ENCODE results near the gene TBC1D22A.

TBC1D22A gene

DNA sequence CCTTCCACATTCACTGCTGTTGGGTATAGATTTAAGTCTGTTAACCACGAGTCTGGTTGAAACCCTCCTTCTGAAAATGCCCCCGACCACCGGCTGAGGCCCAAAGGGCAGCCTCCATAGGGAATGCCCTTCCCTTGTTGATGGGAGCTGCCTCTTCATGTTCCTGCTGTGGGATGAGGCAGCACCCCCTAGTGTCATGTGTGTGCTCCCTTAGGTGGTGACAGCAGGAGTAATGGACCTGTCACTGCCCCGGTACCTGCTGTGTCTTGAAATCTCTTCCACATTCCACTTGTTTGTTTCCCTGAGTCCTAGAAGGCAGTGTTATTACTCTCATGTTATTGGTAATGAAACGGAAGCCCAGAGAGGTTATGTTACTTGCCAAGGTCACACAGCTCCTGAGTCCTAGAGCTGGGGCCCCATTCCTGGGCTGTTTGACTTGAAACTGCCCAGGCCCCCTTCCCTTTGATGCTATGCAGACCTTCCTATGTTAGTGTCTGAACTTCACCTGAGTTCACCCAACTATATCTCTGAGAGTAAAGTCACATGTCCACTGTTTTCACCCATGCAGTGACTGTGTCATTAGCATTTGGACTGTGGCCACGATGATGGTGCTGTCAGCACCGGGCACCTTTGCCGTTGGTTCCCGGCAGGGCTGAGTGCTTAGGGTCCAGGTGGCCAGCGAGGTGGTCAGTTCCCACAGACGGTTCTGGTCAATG is 234.3 kb downstream of the TBC1D22A start:
- Histone ChIP-seq H3K27ac (ENCODE audit: low read length) (no peak overlapping the region), H3K9me3 (ENCODE audit: insufficient read depth, low read length) (no peaks in the 10 kb centered on the region), H3K4me1 (ENCODE audit: low read length) (peaks cover 15% of the 10 kb centered on the region), H2AFZ (ENCODE audit: low read depth, low read length) (no peak overlapping the region), H4K20me1 (ENCODE audit: insufficient read depth, low read length) (peaks cover 93% of the 10 kb centered on the region), H3K27me3 (ENCODE audit: low read depth, low read length) (no peaks in the 10 kb centered on the region), H3K4me3 (ENCODE audit: low read length) (no peak overlapping the region), H3K4me2 (ENCODE audit: low read length) (no peak overlapping the region), H3K79me2 (ENCODE audit: low read length) (peaks cover 6% of the 10 kb centered on the region; the same call in 1 of the 2 replicates), H3K9ac (ENCODE audit: low read length) (no peak overlapping the region), H3K36me3 (replicated peaks; ENCODE audit: low read depth, low read length) (peaks cover 29% of the 10 kb centered on the region)
- TF ChIP-seq, protein P1, sequence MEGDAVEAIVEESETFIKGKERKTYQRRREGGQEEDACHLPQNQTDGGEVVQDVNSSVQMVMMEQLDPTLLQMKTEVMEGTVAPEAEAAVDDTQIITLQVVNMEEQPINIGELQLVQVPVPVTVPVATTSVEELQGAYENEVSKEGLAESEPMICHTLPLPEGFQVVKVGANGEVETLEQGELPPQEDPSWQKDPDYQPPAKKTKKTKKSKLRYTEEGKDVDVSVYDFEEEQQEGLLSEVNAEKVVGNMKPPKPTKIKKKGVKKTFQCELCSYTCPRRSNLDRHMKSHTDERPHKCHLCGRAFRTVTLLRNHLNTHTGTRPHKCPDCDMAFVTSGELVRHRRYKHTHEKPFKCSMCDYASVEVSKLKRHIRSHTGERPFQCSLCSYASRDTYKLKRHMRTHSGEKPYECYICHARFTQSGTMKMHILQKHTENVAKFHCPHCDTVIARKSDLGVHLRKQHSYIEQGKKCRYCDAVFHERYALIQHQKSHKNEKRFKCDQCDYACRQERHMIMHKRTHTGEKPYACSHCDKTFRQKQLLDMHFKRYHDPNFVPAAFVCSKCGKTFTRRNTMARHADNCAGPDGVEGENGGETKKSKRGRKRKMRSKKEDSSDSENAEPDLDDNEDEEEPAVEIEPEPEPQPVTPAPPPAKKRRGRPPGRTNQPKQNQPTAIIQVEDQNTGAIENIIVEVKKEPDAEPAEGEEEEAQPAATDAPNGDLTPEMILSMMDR (IDR thresholded peaks at IDR 0.05; ENCODE audit: low read depth, low read length) = peak; percentile 22
- no peak for TF ChIP-seq EZH2phosphoT487 (IDR thresholded peaks at IDR 0.05; ENCODE audit: low read depth)

DNA sequence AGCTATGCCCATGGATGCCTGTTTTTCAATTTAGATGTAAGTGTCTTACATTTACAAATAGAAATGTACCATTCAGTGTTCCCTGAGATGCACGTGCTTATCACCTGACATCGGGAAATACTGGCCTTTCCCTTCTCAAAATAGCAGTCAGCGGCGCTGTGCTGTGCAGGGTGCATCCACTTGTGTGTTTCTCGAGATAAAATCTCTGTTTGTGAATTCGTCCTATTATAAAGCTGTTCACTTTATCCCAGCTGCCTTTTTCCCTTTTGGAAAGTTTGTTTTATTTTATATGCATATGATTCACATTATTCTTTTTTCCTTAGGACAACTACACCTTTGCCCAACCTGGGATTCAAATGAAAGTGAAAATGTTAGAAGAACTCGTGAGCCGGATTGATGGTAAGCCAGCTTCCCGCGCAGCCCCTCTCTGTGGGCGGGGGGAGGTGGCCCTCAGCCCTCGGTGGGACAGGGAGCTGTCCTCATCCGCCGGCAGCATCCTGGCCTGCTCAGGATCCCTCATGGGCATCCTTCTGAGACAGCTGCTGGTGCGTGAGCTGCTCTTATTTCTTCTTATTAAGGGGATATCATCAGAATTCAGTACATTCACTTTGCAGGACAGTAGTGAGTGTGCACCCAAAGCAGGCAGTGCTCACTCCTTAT is 235.0 kb downstream of the TBC1D22A start:
- H3K9me3 ChIP-seq (ENCODE audit: insufficient read depth, low read length) = no peaks in the 10 kb centered on the region
- no peak overlapping the region for H2AFZ ChIP-seq (ENCODE audit: low read depth, low read length)
- H3K4me3 ChIP-seq (ENCODE audit: low read length) = no peak overlapping the region
- H3K79me2 ChIP-seq (ENCODE audit: low read length) = 0 out of 2 replicates have a peak, but pooled peaks cover 6% of the 10 kb centered on the region
- peaks cover 93% of the 10 kb centered on the region for H4K20me1 ChIP-seq (ENCODE audit: insufficient read depth, low read length)
- H3K4me2 ChIP-seq (ENCODE audit: low read length) = no peak overlapping the region
- no peak overlapping the region for H3K27ac ChIP-seq (ENCODE audit: low read length)
- TF ChIP-seq EZH2phosphoT487 (IDR thresholded peaks at IDR 0.05; ENCODE audit: low read depth) = no peak
- TF ChIP-seq, protein P1 (IDR thresholded peaks at IDR 0.05; ENCODE audit: low read depth, low read length) = no peak
- H3K27me3 ChIP-seq (ENCODE audit: low read depth, low read length) = no peaks in the 10 kb centered on the region
- H3K9ac ChIP-seq (ENCODE audit: low read length) = no peak overlapping the region
- peaks cover 26% of the 10 kb centered on the region for H3K36me3 ChIP-seq (replicated peaks; ENCODE audit: low read depth, low read length)
- H3K4me1 ChIP-seq (ENCODE audit: low read length) = peaks cover 15% of the 10 kb centered on the region

DNA sequence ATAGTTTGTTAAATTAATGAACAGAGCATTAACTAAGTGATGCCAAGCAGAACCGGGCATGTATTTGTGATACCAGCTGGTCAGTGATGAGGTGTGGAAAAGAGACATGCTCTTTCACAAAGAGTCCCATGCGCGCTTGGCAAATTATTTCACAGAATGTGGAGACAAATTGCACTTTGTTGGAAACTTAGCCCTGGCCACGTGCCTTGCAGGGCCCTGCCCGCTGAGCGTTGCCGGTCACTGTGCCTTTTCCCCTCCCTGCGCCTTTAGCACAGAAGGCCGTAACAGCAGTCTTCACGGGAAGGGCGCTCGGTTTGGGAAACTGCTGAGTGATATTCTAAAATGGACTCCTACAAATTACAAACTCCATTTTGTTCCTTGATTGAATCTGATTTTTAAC is 235.9 kb downstream of the TBC1D22A start:
- Histone ChIP-seq H3K36me3 (replicated peaks; ENCODE audit: low read depth, low read length) (peaks cover 26% of the 10 kb centered on the region), H4K20me1 (ENCODE audit: insufficient read depth, low read length) (peaks cover 87% of the 10 kb centered on the region), H2AFZ (ENCODE audit: low read depth, low read length) (no peak overlapping the region), H3K4me2 (ENCODE audit: low read length) (no peak overlapping the region), H3K27me3 (ENCODE audit: low read depth, low read length) (no peaks in the 10 kb centered on the region), H3K27ac (ENCODE audit: low read length) (no peak overlapping the region), H3K79me2 (ENCODE audit: low read length) (0 out of 2 replicates have a peak, but pooled peaks cover 6% of the 10 kb centered on the region), H3K4me1 (ENCODE audit: low read length) (peaks cover 15% of the 10 kb centered on the region), H3K9ac (ENCODE audit: low read length) (no peak overlapping the region), H3K9me3 (ENCODE audit: insufficient read depth, low read length) (no peaks in the 10 kb centered on the region), H3K4me3 (ENCODE audit: low read length) (no peak overlapping the region)
- no peak for TF ChIP-seq EZH2phosphoT487 (IDR thresholded peaks at IDR 0.05; ENCODE audit: low read depth)
- TF ChIP-seq, protein P1 (IDR thresholded peaks at IDR 0.05; ENCODE audit: low read depth, low read length) = no peak

DNA sequence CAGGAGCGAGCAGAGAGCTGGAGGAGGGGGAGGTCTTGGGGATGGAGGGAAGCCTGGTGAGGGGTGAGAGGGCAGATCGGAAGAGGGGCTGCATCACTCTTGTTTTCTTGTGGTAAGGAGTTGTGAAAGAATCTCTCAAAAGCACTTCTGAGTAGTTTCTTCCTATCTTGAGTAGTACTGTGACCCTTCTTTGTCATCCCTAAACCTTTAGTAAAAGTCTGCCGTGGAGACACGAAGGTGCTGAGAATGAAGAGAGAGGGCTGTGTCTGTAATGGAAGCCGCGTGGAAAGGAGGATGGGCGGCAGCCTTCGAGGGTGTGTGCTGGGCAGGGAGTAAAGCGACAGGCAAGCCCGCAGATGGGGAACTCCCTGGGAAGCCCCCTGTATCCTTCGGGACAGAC is 237.8 kb downstream of the TBC1D22A start:
- Histone ChIP-seq H3K27ac (ENCODE audit: low read length) (no peak overlapping the region), H2AFZ (ENCODE audit: low read depth, low read length) (no peak overlapping the region), H3K27me3 (ENCODE audit: low read depth, low read length) (no peaks in the 10 kb centered on the region), H3K4me1 (ENCODE audit: low read length) (peaks cover 15% of the 10 kb centered on the region), H3K36me3 (replicated peaks; ENCODE audit: low read depth, low read length) (peaks cover 44% of the 10 kb centered on the region), H3K4me3 (ENCODE audit: low read length) (peak overlapping the region; percentile 5; the same call in 1 of the 2 replicates), H3K9ac (ENCODE audit: low read length) (no peak overlapping the region), H3K4me2 (ENCODE audit: low read length) (peak overlapping the region; percentile 49), H3K9me3 (ENCODE audit: insufficient read depth, low read length) (no peaks in the 10 kb centered on the region), H3K79me2 (ENCODE audit: low read length) (0 out of 2 replicates have a peak, but pooled peaks cover 7% of the 10 kb centered on the region), H4K20me1 (ENCODE audit: insufficient read depth, low read length) (peaks cover 78% of the 10 kb centered on the region)
- TF ChIP-seq, protein P1 (IDR thresholded peaks at IDR 0.05; ENCODE audit: low read depth, low read length) = no peak
- no peak for TF ChIP-seq EZH2phosphoT487 (IDR thresholded peaks at IDR 0.05; ENCODE audit: low read depth)

Data from OCI-LY3 (cell line).